Neural crest cell (in vitro differentiated cells): ENCODE measurements around the gene RFNG. TPM values are rescaled to one million over a fixed set of nuclear protein-coding genes. Genes with fewer than 3 reads are reported as not detected.

Experiments used
- DNase-seq: peaks from one replicate; pipeline ENCODE4 v3.0.0; 2021; ENCODE audit warnings: low read depth, mixed read lengths, low spot score
- H3K27ac Mint-ChIP-seq: one replicate; pipeline ENCODE4 v1.8.0; 2021; ENCODE audit warnings: mild to moderate bottlenecking, mixed read lengths; ENCODE audit not compliant: unreplicated experiment
- H3K27me3 Mint-ChIP-seq: 2 replicates; pipeline ENCODE4 v1.8.0; 2021; ENCODE audit warnings: low read depth, mild to moderate bottlenecking, mixed read lengths
- H3K36me3 Mint-ChIP-seq: 2 replicates; pipeline ENCODE4 v1.8.0; 2021; ENCODE audit warnings: low read depth, mild to moderate bottlenecking, mixed read lengths
- H3K4me1 Mint-ChIP-seq: 2 replicates; pipeline ENCODE4 v1.8.0; 2021; ENCODE audit warnings: mixed read lengths
- H3K4me3 Mint-ChIP-seq: one replicate; pipeline ENCODE4 v1.8.0; 2021; ENCODE audit warnings: mild to moderate bottlenecking, mixed read lengths
- H3K9me3 Mint-ChIP-seq: 2 replicates; pipeline ENCODE4 v1.8.0; 2021; ENCODE audit warnings: mixed read lengths
- total RNA-seq: library from RNA; stranded (reverse); gene quantifications from 2 replicates; pipeline ENCODE4 v1.2.1, GENCODE V29; 2021
- TF ChIP-seq, protein P1 (sequence below): fragments of 200-600 bp; sonication (generic); conservative IDR thresholded peaks from 2 replicates; pipeline ENCODE4 v1.5.0; 2021; ENCODE audit warnings: antibody characterized with exemption, mild to moderate bottlenecking

RFNG gene
- total RNA-seq, 1 donor from 2014 or later, result 46.0 TPM

DNA sequence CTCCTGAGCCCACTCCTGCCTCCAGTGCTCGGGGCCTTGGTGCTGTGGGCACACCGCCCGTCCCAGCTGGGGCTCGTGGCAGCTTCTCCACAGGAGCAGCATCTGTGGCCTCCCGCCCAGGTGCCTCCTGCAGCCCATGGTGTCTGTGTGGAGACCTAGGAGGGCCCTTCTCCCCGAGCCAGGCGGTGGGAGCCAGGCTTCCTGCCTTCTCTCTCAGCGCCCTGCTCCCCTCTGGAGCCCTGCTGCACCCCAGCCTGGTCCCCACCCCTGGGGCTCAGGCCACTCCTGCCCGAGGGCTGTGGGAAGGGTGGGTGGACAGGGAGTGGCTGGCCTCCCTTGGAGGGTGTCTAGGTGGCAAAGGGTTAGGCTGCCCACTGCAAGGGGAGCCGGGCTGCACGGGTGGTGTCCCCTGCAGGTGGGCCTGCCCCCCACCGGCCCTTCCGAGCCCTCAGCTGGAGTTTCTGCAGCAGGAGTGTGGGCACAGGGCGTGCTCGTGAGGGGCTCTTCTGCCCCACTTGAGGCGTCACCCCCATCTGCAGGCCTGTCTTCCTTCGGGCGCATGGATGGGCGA, 39.9 kb downstream of the RFNG start:
- Mint-ChIP-seq H3K27ac (no peak overlapping the region), H3K4me1 (peaks cover 7% of the 10 kb centered on the region), H3K27me3 (no peaks in the 10 kb centered on the region), H3K4me3 (no peak overlapping the region), H3K36me3 (no peaks in the 10 kb centered on the region), H3K9me3 (no peaks in the 10 kb centered on the region)
- DNase-seq, result no peak
- TF ChIP-seq, protein P1, sequence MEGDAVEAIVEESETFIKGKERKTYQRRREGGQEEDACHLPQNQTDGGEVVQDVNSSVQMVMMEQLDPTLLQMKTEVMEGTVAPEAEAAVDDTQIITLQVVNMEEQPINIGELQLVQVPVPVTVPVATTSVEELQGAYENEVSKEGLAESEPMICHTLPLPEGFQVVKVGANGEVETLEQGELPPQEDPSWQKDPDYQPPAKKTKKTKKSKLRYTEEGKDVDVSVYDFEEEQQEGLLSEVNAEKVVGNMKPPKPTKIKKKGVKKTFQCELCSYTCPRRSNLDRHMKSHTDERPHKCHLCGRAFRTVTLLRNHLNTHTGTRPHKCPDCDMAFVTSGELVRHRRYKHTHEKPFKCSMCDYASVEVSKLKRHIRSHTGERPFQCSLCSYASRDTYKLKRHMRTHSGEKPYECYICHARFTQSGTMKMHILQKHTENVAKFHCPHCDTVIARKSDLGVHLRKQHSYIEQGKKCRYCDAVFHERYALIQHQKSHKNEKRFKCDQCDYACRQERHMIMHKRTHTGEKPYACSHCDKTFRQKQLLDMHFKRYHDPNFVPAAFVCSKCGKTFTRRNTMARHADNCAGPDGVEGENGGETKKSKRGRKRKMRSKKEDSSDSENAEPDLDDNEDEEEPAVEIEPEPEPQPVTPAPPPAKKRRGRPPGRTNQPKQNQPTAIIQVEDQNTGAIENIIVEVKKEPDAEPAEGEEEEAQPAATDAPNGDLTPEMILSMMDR, result no peak

DNA sequence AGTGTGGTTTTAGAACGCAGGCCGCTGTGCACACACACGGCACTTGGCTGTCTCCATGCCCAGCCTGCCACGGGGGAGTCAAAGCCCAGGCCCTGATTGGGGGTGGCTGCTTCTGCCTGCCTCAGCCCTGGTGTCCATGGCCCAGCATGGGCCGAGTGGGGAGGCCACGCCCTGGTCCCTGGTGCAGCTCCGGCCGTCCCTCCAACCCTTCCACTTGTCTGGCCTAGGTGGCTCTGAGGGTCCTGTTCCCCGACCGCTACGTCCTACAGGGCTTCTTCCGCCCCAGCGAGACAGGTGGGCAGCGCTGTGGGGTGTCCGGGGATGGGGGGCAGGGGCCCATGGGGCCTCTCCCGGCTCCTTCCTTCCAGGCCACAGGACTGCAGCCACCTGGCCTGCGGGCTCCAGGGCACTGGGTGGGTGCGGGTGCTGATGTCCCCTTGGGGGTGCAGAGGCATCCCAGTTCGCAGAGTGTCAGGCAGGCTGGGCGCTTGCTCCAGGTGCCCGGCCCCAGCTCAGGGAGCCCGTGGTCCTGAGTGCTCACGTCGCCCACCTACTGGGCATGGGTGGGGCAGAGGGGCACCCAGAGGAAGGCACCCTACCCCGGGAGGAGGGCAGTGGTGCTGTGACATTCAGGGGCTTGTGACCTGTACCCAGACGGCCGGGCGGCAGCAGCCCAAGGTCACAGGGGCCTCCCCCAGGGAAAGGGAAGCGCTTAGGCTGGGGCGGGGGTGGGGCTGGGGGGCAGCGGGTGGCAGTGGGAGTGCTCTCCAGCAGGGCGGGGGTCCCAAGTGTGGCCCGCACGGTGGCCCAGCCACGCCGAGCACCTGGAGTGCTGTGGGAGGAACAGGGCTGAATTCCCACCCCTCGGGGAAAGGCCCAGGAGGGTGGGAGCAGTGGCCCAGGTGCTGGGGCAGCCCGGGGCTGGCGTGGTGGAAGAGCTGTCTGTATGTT, 40.8 kb downstream of the RFNG start:
- H3K27ac Mint-ChIP-seq, result no peak overlapping the region
- peaks cover 13% of the 10 kb centered on the region for H3K4me1 Mint-ChIP-seq
- no peaks in the 10 kb centered on the region for H3K27me3 Mint-ChIP-seq
- H3K36me3 Mint-ChIP-seq, result no peaks in the 10 kb centered on the region
- H3K4me3 Mint-ChIP-seq, result no peak overlapping the region
- DNase-seq, result no peak
- no peaks in the 10 kb centered on the region for H3K9me3 Mint-ChIP-seq
- TF ChIP-seq, protein P1, result no peak

DNA sequence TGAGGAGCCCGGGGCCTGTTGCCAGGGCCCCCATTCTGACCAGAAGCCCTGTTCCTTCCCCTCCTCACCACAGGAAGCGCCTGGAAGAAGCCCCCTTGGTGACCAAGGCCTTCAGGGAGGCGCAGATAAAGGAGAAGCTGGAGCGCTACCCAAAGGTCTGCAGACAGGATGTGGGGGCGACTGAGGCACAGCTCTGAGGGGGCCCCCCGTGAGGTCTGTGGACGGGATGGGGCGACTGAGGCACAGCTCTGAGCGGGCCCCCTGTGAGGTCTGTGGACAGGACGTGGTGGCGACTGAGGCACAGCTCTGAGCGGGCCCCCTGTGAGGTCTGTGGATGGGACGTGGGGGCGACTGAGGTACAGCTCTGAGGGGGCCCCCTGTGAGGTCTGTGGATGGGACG, 42.2 kb downstream of the RFNG start:
- Mint-ChIP-seq H3K9me3 (no peaks in the 10 kb centered on the region), H3K27ac (no peak overlapping the region), H3K27me3 (no peaks in the 10 kb centered on the region), H3K36me3 (no peaks in the 10 kb centered on the region), H3K4me3 (no peak overlapping the region), H3K4me1 (peaks cover 14% of the 10 kb centered on the region)
- no peak for DNase-seq
- TF ChIP-seq, protein P1, result no peak

DNA sequence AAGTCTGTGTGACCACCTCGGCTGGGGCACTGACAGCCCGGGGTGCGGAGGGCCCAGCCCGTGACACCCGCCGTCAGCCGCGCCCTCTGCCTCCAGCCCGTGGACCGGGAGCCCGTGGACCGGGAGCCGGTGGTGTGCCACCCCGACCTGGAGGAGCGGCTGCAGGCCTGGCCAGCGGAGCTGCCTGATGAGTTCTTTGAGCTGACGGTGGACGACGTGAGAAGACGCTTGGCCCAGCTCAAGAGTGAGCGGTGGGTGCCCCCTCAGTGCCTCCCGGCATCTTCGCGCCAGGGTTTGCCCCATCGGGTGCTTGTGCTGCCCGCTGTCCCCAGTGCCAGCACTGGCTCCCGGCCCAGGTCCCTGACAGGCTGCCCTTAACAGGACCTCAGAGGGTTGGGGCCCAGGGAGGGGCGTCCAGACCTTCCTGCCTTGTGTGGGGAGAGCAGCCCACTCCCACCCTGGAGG, 42.6 kb downstream of the RFNG start:
- no peaks in the 10 kb centered on the region for H3K36me3 Mint-ChIP-seq
- peaks cover 14% of the 10 kb centered on the region for H3K4me1 Mint-ChIP-seq
- H3K4me3 Mint-ChIP-seq, result no peak overlapping the region
- DNase-seq, result no peak
- H3K27me3 Mint-ChIP-seq, result no peaks in the 10 kb centered on the region
- no peaks in the 10 kb centered on the region for H3K9me3 Mint-ChIP-seq
- no peak overlapping the region for H3K27ac Mint-ChIP-seq
- TF ChIP-seq, protein P1, result no peak

DNA sequence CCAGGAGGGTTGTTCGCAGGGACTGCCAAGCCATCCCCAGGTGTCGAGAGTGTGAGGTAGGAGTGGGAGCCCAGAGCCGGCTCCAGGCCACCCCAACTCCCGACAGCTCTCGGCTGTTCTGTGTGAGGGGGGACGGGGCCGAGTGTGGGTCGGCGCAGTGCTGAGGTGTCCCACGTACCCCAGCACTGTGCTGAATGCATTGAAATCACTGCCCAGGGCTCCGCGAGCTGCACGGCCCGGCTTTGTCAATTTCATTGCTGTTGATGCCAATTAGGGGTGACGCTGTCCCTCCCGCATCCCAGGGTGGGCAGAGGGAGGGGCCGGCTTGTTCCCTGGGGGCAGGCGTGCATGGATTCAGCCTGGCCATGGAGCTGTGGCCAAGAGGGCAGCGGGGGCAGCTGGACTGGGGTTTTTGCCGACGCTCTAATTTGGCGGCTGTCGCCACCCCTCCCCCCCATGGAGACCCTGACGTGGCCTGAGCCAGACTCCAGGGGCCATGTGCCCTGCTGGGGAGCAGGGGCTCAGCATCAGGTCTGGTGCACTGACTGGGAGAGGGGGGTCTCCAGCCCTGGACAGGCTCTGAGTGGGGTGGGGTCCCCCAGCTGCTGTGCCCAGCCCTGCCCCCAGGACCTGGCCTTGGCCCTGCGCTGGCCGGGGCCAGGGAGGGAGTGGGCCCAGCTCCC, 43.2 kb downstream of the RFNG start:
- Mint-ChIP-seq H3K4me3 (no peak overlapping the region), H3K9me3 (no peaks in the 10 kb centered on the region), H3K27me3 (no peaks in the 10 kb centered on the region), H3K4me1 (peaks cover 19% of the 10 kb centered on the region), H3K27ac (no peak overlapping the region), H3K36me3 (no peaks in the 10 kb centered on the region)
- no peak for DNase-seq
- TF ChIP-seq, protein P1, result no peak
